Measurements from ENCODE around the gene LYPD1.

LYPD1 gene

GRCh38 chr2:132668189-132668823, 1.7 kb downstream of the LYPD1 start:
- DNase-seq: no peak

- DNase-seq: no peak
Measured at GRCh38 chr2:132667706-132668105, 2.3 kb downstream of the LYPD1 start.

- DNase-seq: no peak
Measured at GRCh38 chr2:132665401-132666140, 4.4 kb downstream of the LYPD1 start.

- DNase-seq: no peak
Measured at GRCh38 chr2:132664096-132664495, 5.9 kb downstream of the LYPD1 start.

GRCh38 chr2:132662732-132663131, 7.3 kb downstream of the LYPD1 start:
- DNase-seq: no peak

- no peak for DNase-seq
Measured at GRCh38 chr2:132659331-132659730, 10.7 kb downstream of the LYPD1 start.

- DNase-seq: no peak
Measured at GRCh38 chr2:132656266-132656975, 13.6 kb downstream of the LYPD1 start.

DNA sequence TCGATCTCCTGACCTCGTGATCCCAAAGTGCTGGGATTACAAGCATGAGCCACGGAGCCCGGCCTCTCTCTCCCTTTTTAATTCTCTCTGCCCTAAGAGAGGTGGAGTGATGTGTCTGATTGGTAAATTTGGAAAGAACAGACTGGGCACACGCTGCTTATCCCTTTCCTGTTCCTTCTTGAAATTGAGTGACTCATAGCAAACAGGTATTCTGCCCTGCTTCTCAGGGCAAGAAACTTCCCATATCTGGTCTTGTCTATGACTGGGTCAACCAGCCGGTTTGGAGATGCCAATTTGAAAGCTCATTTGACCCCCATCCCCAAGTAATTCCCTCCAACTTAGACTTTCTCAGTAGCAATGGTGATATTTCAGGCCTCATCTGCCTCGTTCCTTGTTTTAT, 15.0 kb downstream of the LYPD1 start:
- no peak for DNase-seq

- DNase-seq: no peak
Measured at GRCh38 chr2:132654335-132654734, 15.7 kb downstream of the LYPD1 start.

DNA sequence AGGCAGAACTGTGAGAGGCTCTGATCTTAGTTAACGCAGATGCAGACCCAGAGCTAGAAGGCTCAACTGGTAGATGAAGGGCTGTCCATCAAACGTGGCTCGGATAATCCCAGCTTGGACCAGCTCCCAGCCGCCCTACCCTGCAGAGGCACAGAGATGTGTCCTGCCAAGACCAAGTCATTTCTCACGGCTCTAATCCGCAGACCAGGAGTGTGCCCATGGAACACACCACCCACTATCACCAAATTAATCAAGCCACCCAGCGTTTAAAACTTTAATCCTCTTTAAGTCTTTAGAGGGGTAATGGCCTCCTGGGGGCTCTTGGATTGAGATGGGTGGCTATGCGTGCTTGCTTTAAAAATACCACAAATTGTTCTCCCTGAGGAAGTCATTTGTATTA, 17.5 kb downstream of the LYPD1 start:
- no peak for DNase-seq

DNA sequence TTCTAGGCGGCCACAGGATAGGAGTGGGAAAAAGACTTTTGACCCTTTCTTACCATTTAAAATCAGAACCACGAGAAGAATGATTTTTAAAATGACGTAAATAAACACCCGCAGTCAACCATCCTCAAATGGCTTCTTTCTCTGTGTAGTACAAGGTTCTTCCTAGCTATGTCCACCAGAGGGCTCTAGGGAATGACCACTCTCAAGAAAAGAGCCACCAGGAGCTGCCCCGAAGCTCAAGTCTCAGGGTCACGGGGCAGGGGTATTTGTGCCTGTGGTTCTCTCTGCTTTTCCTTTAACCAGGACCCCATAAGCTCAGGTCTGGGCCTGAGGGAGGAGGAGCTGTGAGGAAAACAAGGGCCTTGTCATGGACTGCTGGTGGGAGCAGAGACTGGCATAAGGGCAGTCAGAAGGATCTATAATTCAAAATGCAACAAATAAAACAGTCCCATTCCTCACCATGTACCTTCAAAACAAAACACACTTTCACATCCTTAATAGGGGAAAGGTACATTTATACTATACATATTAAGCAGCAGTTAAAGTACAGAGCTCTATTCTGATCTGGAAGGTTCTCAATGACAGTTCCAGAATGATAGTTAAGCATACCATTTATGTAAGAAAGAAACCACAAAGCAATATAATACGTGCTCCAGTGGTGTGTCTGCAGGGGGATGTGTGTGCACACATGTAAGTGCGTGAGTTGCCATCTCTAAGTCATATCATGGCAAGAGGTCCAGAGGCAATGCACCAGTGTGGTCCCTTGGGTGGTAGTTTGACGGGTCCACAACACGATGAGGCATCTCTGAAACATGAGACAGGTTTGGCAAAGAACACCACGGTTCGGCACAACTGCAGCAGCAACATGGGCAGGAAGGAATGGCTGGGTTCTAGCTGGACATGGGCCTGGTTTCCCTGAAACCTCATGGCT, 18.6 kb downstream of the LYPD1 start:
- DNase-seq: no peak

DNA sequence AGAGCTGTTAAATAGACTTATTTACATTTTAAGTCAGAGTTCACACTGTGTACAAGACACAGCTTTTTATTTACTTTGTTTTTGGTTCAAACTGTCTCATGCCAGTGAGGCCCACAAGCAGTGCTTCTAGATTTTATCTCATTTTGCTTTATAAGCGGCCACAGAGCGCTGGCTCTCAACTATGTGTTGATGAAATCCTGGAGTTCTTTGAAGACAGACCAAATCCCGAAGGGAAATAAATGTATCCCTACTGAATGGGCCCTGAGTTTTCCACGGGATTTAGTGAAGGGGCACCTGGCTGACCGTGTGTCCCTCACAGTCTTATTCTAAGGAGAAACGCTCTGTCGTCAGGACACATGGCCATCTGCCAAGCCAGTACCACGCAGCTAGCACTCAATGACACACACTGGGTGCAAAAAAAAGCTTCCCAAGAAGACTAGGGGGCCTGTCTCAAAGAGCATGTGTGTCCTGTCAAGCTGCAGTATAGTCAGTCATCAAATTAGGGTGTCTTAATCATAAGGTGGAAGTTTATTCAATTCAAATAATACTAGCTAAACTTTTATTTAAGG, 23.4 kb downstream of the LYPD1 start:
- no peak for DNase-seq

DNA sequence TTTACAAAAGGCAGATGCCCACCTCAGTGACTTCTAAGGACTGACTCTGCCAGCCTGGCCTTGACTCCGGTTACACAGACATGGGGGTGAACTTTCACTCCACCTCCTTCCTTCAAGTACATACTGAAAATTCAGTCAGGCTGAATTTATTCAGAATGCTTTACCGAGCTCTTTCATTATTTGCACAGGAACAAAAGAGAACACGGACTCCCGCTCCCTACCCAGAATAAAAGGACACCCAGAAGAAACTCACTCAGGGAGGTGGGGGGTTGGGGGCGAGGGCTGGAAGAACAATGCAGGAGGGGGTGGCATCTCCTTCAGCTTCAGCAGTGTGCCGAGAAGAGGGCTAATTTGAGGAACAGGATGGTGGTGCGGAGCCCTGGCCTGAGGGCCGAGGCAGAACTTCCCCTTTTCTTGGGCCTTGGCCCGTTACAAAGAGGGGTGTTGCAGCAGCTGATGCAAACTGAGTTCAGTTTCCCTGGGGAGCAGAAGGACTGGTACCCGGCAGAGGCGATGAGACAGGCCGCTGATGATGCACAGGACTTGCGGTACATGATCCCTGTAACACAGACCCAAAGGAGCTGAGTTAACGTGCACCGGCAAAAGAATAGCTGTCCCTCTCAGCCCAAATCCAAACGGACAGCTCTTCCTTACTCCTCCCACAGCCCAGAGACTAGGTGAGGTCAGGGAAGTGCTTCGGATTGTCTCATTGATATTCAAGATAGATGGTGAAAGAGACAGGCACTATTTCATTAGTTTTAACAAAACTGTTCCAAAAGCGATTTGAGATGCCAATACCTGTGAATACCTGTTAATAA, 24.1 kb downstream of the LYPD1 start:
- no peak for DNase-seq

- no peak for DNase-seq
Measured at GRCh38 chr2:132645176-132645575, 24.8 kb downstream of the LYPD1 start.

DNA sequence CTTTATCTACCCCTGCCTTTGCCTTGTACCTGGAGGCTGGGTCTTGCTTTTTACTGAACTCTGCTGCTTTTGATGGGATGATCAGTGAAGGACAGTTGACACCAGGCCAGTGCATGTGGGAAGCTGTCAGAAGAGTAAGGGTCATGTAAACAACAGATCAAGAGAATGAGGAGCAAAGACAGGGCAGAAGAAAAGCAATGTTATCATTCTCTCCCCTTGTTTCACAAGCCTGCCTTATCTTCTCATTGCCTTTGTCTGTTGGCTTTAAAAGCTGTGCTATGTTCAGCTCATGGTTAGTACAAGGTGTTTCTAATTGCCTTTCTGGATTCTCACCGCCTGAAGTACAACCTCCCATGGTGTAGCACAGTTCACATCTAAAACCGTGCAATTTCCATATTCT, 27.6 kb downstream of the LYPD1 start:
- no peak for DNase-seq

- DNase-seq: no peak
Measured at GRCh38 chr2:132641819-132642218, 28.2 kb downstream of the LYPD1 start.

- no peak for DNase-seq
Measured at GRCh38 chr2:132640116-132640515, 29.9 kb downstream of the LYPD1 start.

- no peak for DNase-seq
Measured at GRCh38 chr2:132638313-132639040, 31.5 kb downstream of the LYPD1 start.

DNA sequence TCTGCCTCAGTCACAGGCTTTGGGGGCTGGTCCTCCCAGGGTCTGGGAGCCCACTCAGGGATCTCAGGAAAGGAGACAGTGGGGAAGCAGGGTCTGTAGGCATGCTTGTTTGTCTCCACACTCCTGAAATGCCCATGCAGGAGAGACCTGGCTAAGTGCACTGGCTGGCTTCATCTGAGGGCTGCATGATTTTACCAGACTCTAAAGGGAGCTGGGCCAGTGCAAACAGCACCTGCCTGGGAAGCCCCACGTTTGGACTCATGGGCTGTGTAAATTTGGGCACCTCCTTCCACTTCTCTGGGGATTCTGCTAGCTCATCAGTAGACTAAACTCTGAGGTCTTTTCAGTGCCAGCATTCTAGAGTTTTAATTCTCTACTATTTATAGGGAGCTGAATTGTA, 33.7 kb downstream of the LYPD1 start:
- DNase-seq: no peak

DNA sequence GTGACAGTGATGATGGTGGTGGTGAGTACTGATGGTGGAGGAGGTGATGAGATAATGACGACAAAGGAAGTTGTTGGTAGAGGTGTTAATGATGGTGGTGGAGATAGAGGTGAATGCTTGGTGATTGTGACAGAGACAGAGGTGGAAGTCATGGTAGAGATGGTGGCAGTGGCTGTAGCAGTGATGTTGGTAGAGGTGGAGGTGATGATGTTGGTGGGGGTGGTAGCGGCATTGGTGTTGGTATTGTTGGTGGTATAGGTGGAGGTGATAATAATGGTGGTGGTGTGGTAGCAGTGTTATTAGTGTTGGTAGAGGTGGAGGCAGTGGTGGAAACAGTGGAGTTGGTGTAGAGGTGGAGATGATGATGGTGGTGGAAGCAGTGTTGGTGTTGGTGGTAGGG, 36.4 kb downstream of the LYPD1 start:
- DNase-seq: no peak
